Measurements from ENCODE around the gene CCNL2.
"Not testable (repeated sequence)": the region's sequence is repeated elsewhere in the genome, so short reads cannot be mapped to it uniquely, and the experiment has no call there.

The CCNL2 gene

GRCh38 chr1:1373815-1374588, 25.1 kb downstream of the CCNL2 start:
- no peak for DNase-seq (ENCODE audit: low read depth, low spot score)

GRCh38 chr1:1373051-1373814, 25.9 kb downstream of the CCNL2 start:
- no peak for DNase-seq (ENCODE audit: low read depth, low spot score)

- DNase-seq (ENCODE audit: low read depth, low spot score) = no peak
Observed at GRCh38 chr1:1371746-1372711, 27.1 kb downstream of the CCNL2 start.

- DNase-seq (ENCODE audit: low read depth, low spot score) = no peak
Observed at GRCh38 chr1:1371364-1371745, 27.8 kb downstream of the CCNL2 start.

GRCh38 chr1:1370771-1371300, 28.3 kb downstream of the CCNL2 start:
- DNase-seq (ENCODE audit: low read depth, low spot score) = no peak

- not testable (repeated sequence) for DNase-seq (ENCODE audit: low read depth, low spot score)
Observed at GRCh38 chr1:1370094-1370493, 29.0 kb downstream of the CCNL2 start.

- DNase-seq (ENCODE audit: low read depth, low spot score) = no peak
Observed at GRCh38 chr1:1367315-1367714, 31.8 kb downstream of the CCNL2 start.

GRCh38 chr1:1366699-1367066, 32.5 kb downstream of the CCNL2 start:
- DNase-seq (ENCODE audit: low read depth, low spot score) = no peak

- DNase-seq (ENCODE audit: low read depth, low spot score) = no peak
Observed at GRCh38 chr1:1365875-1366698, 33.0 kb downstream of the CCNL2 start.

GRCh38 chr1:1364266-1364665, 34.9 kb downstream of the CCNL2 start:
- no peak for DNase-seq (ENCODE audit: low read depth, low spot score)

GRCh38 chr1:1361982-1362423, 37.1 kb downstream of the CCNL2 start:
- peak; percentile 67 for DNase-seq (ENCODE audit: low read depth, low spot score)

GRCh38 chr1:1361233-1361981, 37.7 kb downstream of the CCNL2 start:
- no peak for DNase-seq (ENCODE audit: low read depth, low spot score)

GRCh38 chr1:1360506-1361169, 38.5 kb downstream of the CCNL2 start:
- no peak for DNase-seq (ENCODE audit: low read depth, low spot score)

- DNase-seq (ENCODE audit: low read depth, low spot score) = peak; percentile 80
Observed at GRCh38 chr1:1359664-1360468, 39.3 kb downstream of the CCNL2 start.

GRCh38 chr1:1359308-1359663, 39.8 kb downstream of the CCNL2 start:
- DNase-seq (ENCODE audit: low read depth, low spot score) = peak; percentile 84

- peak; percentile 66 for DNase-seq (ENCODE audit: low read depth, low spot score)
Observed at GRCh38 chr1:1358433-1359271, 40.5 kb downstream of the CCNL2 start, which contains the start of gene MXRA8. MXRA8 (minus strand) TSS chr1:1358555; CDS start chr1:1358504, 51 bp downstream.

GRCh38 chr1:1357871-1358432, 41.2 kb downstream of the CCNL2 start:
- DNase-seq (ENCODE audit: low read depth, low spot score) = no peak
